WTC11 (cell line): ENCODE results near the gene MBD2. TPM values are rescaled to one million over a fixed set of nuclear protein-coding genes. Genes with fewer than 3 reads are reported as not detected.

Source experiments
- ATAC-seq: fragments of 200-7000 bp; cut with Tn5 transposase; 2 replicates; pipeline ENCODE4 v1.10.0; 2021; ENCODE audit warnings: mild to moderate bottlenecking, moderate library complexity
- CTCF ChIA-PET: fragments of 300-600 bp; sonication (Branson Sonifier 250); formaldehyde crosslinking; loops from one replicate; lab custom pipeline; 2021; ENCODE audit warnings: antibody characterized with exemption; lab: Charles Lee
- POLR2A ChIA-PET: fragments of 350-600 bp; sonication (Branson Sonifier 250); formaldehyde crosslinking; loops from one replicate; lab custom pipeline; 2021; ENCODE audit warnings: antibody characterized with exemption; lab: Charles Lee
- DNase-seq: peaks from one replicate; pipeline ENCODE4 v3.0.0; 2021; ENCODE audit warnings: low spot score
- H3K27ac Mint-ChIP-seq: 2 replicates; pipeline ENCODE4 v1.8.0; 2021; ENCODE audit warnings: mixed read lengths
- H3K27me3 Mint-ChIP-seq: 2 replicates; pipeline ENCODE4 v1.8.0; 2021; ENCODE audit warnings: low read depth, mild to moderate bottlenecking, moderate library complexity, mixed read lengths
- H3K36me3 Mint-ChIP-seq: 2 replicates; pipeline ENCODE4 v1.8.0; 2021; ENCODE audit warnings: mixed read lengths
- H3K4me1 Mint-ChIP-seq: 2 replicates; pipeline ENCODE4 v1.8.0; 2022; ENCODE audit warnings: mixed read lengths
- H3K4me3 Mint-ChIP-seq: 2 replicates; pipeline ENCODE4 v1.8.0; 2021; ENCODE audit warnings: mild to moderate bottlenecking, moderate library complexity, mixed read lengths
- H3K9me3 Mint-ChIP-seq: 2 replicates; pipeline ENCODE4 v1.8.0; 2021; ENCODE audit warnings: mixed read lengths
- AFF4 ChIP-seq: sonication (generic); formaldehyde crosslinking; IDR thresholded peaks from 2 replicates; pipeline ENCODE4 v1.8.1; 2023; ENCODE audit warnings: mild to moderate bottlenecking, missing genetic modification reagents, borderline replicate concordance
- AR ChIP-seq: fragments of 250-450 bp; sonication (Bioruptor Pico); IDR thresholded peaks from 2 replicates; pipeline ENCODE4 v1.9.0; 2021; ENCODE audit warnings: mild to moderate bottlenecking
- CDX4 ChIP-seq: fragments of 250-450 bp; sonication (Bioruptor Pico); IDR thresholded peaks from 2 replicates; pipeline ENCODE4 v1.9.0; 2021; ENCODE audit warnings: moderate library complexity, mild to moderate bottlenecking, inconsistent platforms, borderline replicate concordance
- CREM ChIP-seq: sonication (generic); formaldehyde crosslinking; IDR thresholded peaks from 2 replicates; pipeline ENCODE4 v1.8.1; 2022; ENCODE audit warnings: mild to moderate bottlenecking, missing genetic modification reagents, moderate library complexity
- ERG ChIP-seq: fragments of 250-450 bp; sonication (Bioruptor Pico); IDR thresholded peaks from 2 replicates; pipeline ENCODE4 v1.8.0; 2021; ENCODE audit warnings: mild to moderate bottlenecking
- ESRRA ChIP-seq: sonication (generic); formaldehyde crosslinking; IDR thresholded peaks from 2 replicates; pipeline ENCODE4 v1.8.1; 2022; ENCODE audit warnings: mild to moderate bottlenecking, missing genetic modification reagents, borderline replicate concordance
- GRHL2 ChIP-seq: fragments of 250-450 bp; sonication (Bioruptor Pico); IDR thresholded peaks from 2 replicates; pipeline ENCODE4 v1.8.0; 2022; ENCODE audit warnings: mild to moderate bottlenecking, moderate library complexity; ENCODE audit not compliant: insufficient replicate concordance, severe bottlenecking
- HMGA2 ChIP-seq: fragments of 250-450 bp; sonication (Bioruptor Pico); IDR thresholded peaks from 2 replicates; pipeline ENCODE4 v1.4.0; 2021; ENCODE audit warnings: mild to moderate bottlenecking, moderate library complexity
- KAT7 ChIP-seq: sonication (generic); formaldehyde crosslinking; IDR thresholded peaks from 2 replicates; pipeline ENCODE4 v1.8.1; 2023; ENCODE audit warnings: missing genetic modification reagents, mild to moderate bottlenecking, borderline replicate concordance
- NR3C1 ChIP-seq: sonication (generic); formaldehyde crosslinking; conservative IDR thresholded peaks from 2 replicates; pipeline ENCODE4 v1.8.1; 2023; ENCODE audit warnings: low read depth, mild to moderate bottlenecking, missing genetic modification reagents
- RORB ChIP-seq: fragments of 250-450 bp; sonication (Bioruptor Pico); IDR thresholded peaks from 2 replicates; pipeline ENCODE4 v1.9.0; 2021; ENCODE audit warnings: mild to moderate bottlenecking
- SOX15 ChIP-seq: fragments of 250-450 bp; sonication (Bioruptor Pico); IDR thresholded peaks from 2 replicates; pipeline ENCODE4 v1.9.0; 2021; ENCODE audit warnings: mild to moderate bottlenecking
- TEAD1 ChIP-seq: sonication (generic); formaldehyde crosslinking; IDR thresholded peaks from 2 replicates; pipeline ENCODE4 v1.8.0; 2022; ENCODE audit warnings: mild to moderate bottlenecking, missing genetic modification reagents
- USF2 ChIP-seq: sonication (generic); formaldehyde crosslinking; IDR thresholded peaks from 2 replicates; pipeline ENCODE4 v1.8.1; 2023; ENCODE audit warnings: mild to moderate bottlenecking, missing genetic modification reagents, moderate library complexity
- ZBTB21 ChIP-seq: sonication (generic); formaldehyde crosslinking; IDR thresholded peaks from 2 replicates; pipeline ENCODE4 v1.8.1; 2023; ENCODE audit warnings: mild to moderate bottlenecking, missing genetic modification reagents, borderline replicate concordance
- ZNF138 ChIP-seq: sonication (generic); formaldehyde crosslinking; conservative IDR thresholded peaks from 2 replicates; pipeline ENCODE4 v1.8.1; 2022; ENCODE audit warnings: mild to moderate bottlenecking, moderate library complexity, missing genetic modification reagents
- ZNF263 ChIP-seq: sonication (generic); formaldehyde crosslinking; IDR thresholded peaks from 2 replicates; pipeline ENCODE4 v1.8.1; 2022; ENCODE audit warnings: low read depth, mild to moderate bottlenecking, moderate library complexity, missing genetic modification reagents
- ZNF396 ChIP-seq: fragments of 250-450 bp; sonication (Bioruptor Pico); IDR thresholded peaks from 2 replicates; pipeline ENCODE4 v1.8.0; 2021; ENCODE audit warnings: mild to moderate bottlenecking, moderate library complexity, borderline replicate concordance
- ZNF423 ChIP-seq: fragments of 250-450 bp; sonication (Bioruptor Pico); IDR thresholded peaks from 2 replicates; pipeline ENCODE4 v2.1.2; 2022; ENCODE audit warnings: mild to moderate bottlenecking, moderate library complexity
- ZNF425 ChIP-seq: fragments of 250-450 bp; sonication (Bioruptor Pico); conservative IDR thresholded peaks from 2 replicates; pipeline ENCODE4 v1.9.0; 2021; ENCODE audit warnings: mild to moderate bottlenecking
- total RNA-seq: library from RNA; stranded (reverse); gene quantifications from 3 replicates; pipeline ENCODE4 v1.2.3, GENCODE V29; 2021

The MBD2 gene
- total RNA-seq, 1 experiment from 2014 or later = 42.7 TPM

DNA sequence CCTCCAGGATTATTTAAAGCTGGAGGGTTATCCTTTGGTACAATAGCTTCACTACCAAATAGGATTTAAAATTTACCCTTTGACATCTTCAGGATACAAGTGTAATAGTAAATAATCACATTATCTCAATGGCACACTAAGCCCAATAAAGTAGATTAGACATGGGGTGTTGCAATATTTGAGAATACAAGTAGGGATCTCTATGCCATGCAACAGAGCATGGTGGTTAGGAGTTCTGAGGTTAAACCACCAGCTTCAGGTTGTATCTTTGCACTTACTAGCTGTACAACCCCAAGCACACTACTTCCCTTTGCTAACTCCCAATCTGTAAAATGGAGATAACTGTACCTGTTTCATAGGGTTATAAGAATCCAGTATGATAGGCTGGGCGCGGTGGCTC, 6.2 kb downstream of the MBD2 start:
- Mint-ChIP-seq H3K36me3 (peaks cover 6% of the 10 kb centered on the region), H3K27me3 (no peaks in the 10 kb centered on the region), H3K4me1 (peaks cover 46% of the 10 kb centered on the region), H3K4me3 (no peak overlapping the region), H3K9me3 (no peaks in the 10 kb centered on the region), H3K27ac (no peak overlapping the region)
- no peak for TF ChIP-seq ZNF263
- no peak for TF ChIP-seq ZNF138 (CRISPR knock-in tag)
- no peak for TF ChIP-seq NR3C1
- TF ChIP-seq TEAD1 (CRISPR knock-in tag) = no peak
- TF ChIP-seq ZNF396 (CRISPR knock-in tag) = no peak
- TF ChIP-seq KAT7 (CRISPR knock-in tag) = no peak
- no peak for TF ChIP-seq ZNF425 (CRISPR knock-in tag)
- TF ChIP-seq AR = no peak
- TF ChIP-seq RORB (CRISPR knock-in tag) = no peak
- no peak for TF ChIP-seq SOX15 (CRISPR knock-in tag)
- no peak for TF ChIP-seq ZNF423 (CRISPR knock-in tag)
- TF ChIP-seq CDX4 (CRISPR knock-in tag) = no peak
- no peak for TF ChIP-seq CREM (CRISPR knock-in tag)
- no peak for TF ChIP-seq AFF4 (CRISPR knock-in tag)
- TF ChIP-seq ERG (CRISPR knock-in tag) = no peak
- TF ChIP-seq ESRRA (CRISPR knock-in tag) = no peak
- TF ChIP-seq ZBTB21 (CRISPR knock-in tag) = no peak
- TF ChIP-seq HMGA2 (CRISPR knock-in tag) = no peak
- no peak for TF ChIP-seq USF2 (CRISPR knock-in tag)
- TF ChIP-seq GRHL2 (CRISPR knock-in tag) = no peak
- ATAC-seq (no peak), DNase-seq (no peak)
- POLR2A ChIA-PET = no interaction called here
- CTCF ChIA-PET = no interaction called here
